H9 (cell line): ENCODE results near the gene SMIM14. TPM values are rescaled to one million over a fixed set of nuclear protein-coding genes. Genes with fewer than 3 reads are reported as not detected.
"Not testable (repeated sequence)": the region's sequence is repeated elsewhere in the genome, so short reads cannot be mapped to it uniquely, and the experiment has no call there.

ENCODE experiments used
- DNase-seq: peaks from one replicate; pipeline ENCODE4 v3.0.0-alpha.2; 2017
- H2AFZ ChIP-seq: one replicate; pipeline ENCODE4 v1.6.1; 2013; ENCODE audit warnings: mild to moderate bottlenecking, low read length, control low read depth, moderate library complexity
- H2AK5ac ChIP-seq: 2 replicates; pipeline ENCODE4 v1.6.1; 2013; ENCODE audit warnings: low read length, control low read depth, mixed read lengths; ENCODE audit not compliant: insufficient read length
- H2BK120ac ChIP-seq: one replicate; pipeline ENCODE4 v1.6.1; 2013; ENCODE audit warnings: low read depth, mild to moderate bottlenecking, low read length, control low read depth, inconsistent platforms; ENCODE audit not compliant: poor library complexity, severe bottlenecking
- H2BK12ac ChIP-seq: 2 replicates; pipeline ENCODE4 v1.6.1; 2013; ENCODE audit warnings: low read length, control low read depth, mixed read lengths, low read depth; ENCODE audit not compliant: insufficient read length
- H2BK15ac ChIP-seq: 2 replicates; pipeline ENCODE4 v1.6.1; 2013; ENCODE audit warnings: low read depth, low read length, control low read depth
- H2BK20ac ChIP-seq: one replicate; pipeline ENCODE4 v1.6.1; 2013; ENCODE audit warnings: low read depth, mild to moderate bottlenecking, low read length, control low read depth, inconsistent platforms; ENCODE audit not compliant: poor library complexity, severe bottlenecking
- H2BK5ac ChIP-seq: 2 replicates; pipeline ENCODE4 v1.6.1; 2013; ENCODE audit warnings: low read length, control low read depth, mixed read lengths; ENCODE audit not compliant: insufficient read length
- H3K14ac ChIP-seq: 2 replicates; pipeline ENCODE4 v1.6.1; 2013; ENCODE audit warnings: low read length, control low read depth; ENCODE audit not compliant: insufficient read depth
- H3K18ac ChIP-seq: 2 replicates; pipeline ENCODE4 v1.6.1; 2013; ENCODE audit warnings: low read depth, mild to moderate bottlenecking, mixed read lengths, low read length, control low read depth; ENCODE audit not compliant: insufficient read length
- H3K23ac ChIP-seq: 2 replicates; pipeline ENCODE4 v1.6.1; 2013; ENCODE audit warnings: low read length, control low read depth, mixed read lengths, low read depth; ENCODE audit not compliant: insufficient read length
- H3K23me2 ChIP-seq: 2 replicates; pipeline ENCODE4 v1.6.1; 2013; ENCODE audit warnings: low read depth, mild to moderate bottlenecking, mixed read lengths, low read length, control low read depth; ENCODE audit not compliant: insufficient read length, poor library complexity, severe bottlenecking
- H3K27ac ChIP-seq: 2 replicates; pipeline ENCODE4 v1.5.1; 2013; ENCODE audit warnings: low read length, control low read depth, mixed read lengths, low read depth; ENCODE audit not compliant: insufficient read length
- H3K27me3 ChIP-seq: 2 replicates; pipeline ENCODE4 v1.6.1; 2013; ENCODE audit warnings: low read length, control low read depth, inconsistent platforms; ENCODE audit not compliant: insufficient read depth
- H3K4ac ChIP-seq: 2 replicates; pipeline ENCODE4 v1.6.1; 2013; ENCODE audit warnings: low read depth, mild to moderate bottlenecking, control low read depth, inconsistent platforms, low read length, moderate library complexity
- H3K4me1 ChIP-seq: 2 replicates; pipeline ENCODE4 v1.6.1; 2013; ENCODE audit warnings: low read length, control low read depth, inconsistent platforms; ENCODE audit not compliant: insufficient read depth
- H3K4me2 ChIP-seq: 2 replicates; pipeline ENCODE4 v1.6.1; 2013; ENCODE audit warnings: low read length, control low read depth, mixed read lengths; ENCODE audit not compliant: insufficient read length, insufficient read depth
- H3K56ac ChIP-seq: 2 replicates; pipeline ENCODE4 v1.6.1; 2013; ENCODE audit warnings: low read depth, mild to moderate bottlenecking, mixed read lengths, low read length, control low read depth; ENCODE audit not compliant: insufficient read length
- H3K79me1 ChIP-seq: 2 replicates; pipeline ENCODE4 v1.6.1; 2013; ENCODE audit warnings: low read depth, mild to moderate bottlenecking, moderate library complexity, low read length, control low read depth, inconsistent platforms; ENCODE audit not compliant: insufficient read depth, poor library complexity, severe bottlenecking
- H3K79me2 ChIP-seq: 2 replicates; pipeline ENCODE4 v1.6.1; 2013; ENCODE audit warnings: low read length, control low read depth, inconsistent platforms; ENCODE audit not compliant: insufficient read depth
- H3K9ac ChIP-seq: 2 replicates; pipeline ENCODE4 v1.6.1; 2013; ENCODE audit warnings: low read length, control low read depth, mixed read lengths; ENCODE audit not compliant: insufficient read length; ENCODE audit errors: extremely low read depth
- H3K9me3 ChIP-seq: one replicate; pipeline ENCODE4 v1.6.1; 2013; ENCODE audit warnings: low read depth, low read length, inconsistent platforms; ENCODE audit not compliant: control insufficient read depth
- H3T11ph ChIP-seq: one replicate; pipeline ENCODE4 v1.6.1; 2013; ENCODE audit warnings: mild to moderate bottlenecking, low read length, control low read depth, inconsistent platforms
- H4K20me1 ChIP-seq: one replicate; pipeline ENCODE4 v1.6.1; 2013; ENCODE audit not compliant: control insufficient read depth, insufficient read length, insufficient read depth
- H4K5ac ChIP-seq: 2 replicates; pipeline ENCODE4 v1.6.1; 2013; ENCODE audit warnings: low read depth, mild to moderate bottlenecking, mixed read lengths, low read length, control low read depth; ENCODE audit not compliant: insufficient read length
- H4K8ac ChIP-seq: replicated peaks from 2 replicates; pipeline ENCODE4 v1.6.1; 2013; ENCODE audit warnings: low read length, control low read depth, mixed read lengths, low read depth; ENCODE audit not compliant: insufficient read length
- H4K91ac ChIP-seq: 2 replicates; pipeline ENCODE4 v1.6.1; 2013; ENCODE audit warnings: low read depth, mild to moderate bottlenecking, moderate library complexity, mixed read lengths, low read length, control low read depth; ENCODE audit not compliant: insufficient read length
- H3K27ac Mint-ChIP-seq, 3 experiments: 2 replicates in 2 of 3; 3 replicates in 1 of 3; pipeline ENCODE4 v1.8.0; 2020 to 2021; ENCODE audit warnings: mixed read lengths in 3 of 3, mild to moderate bottlenecking in 1 of 3, moderate library complexity in 1 of 3
- H3K27me3 Mint-ChIP-seq: 2 replicates; pipeline ENCODE4 v1.8.0; 2021; ENCODE audit warnings: low read depth, mild to moderate bottlenecking, moderate library complexity, mixed read lengths
- H3K36me3 Mint-ChIP-seq, 3 experiments: 2 replicates in 2 of 3; 3 replicates in 1 of 3; pipeline ENCODE4 v1.8.0; 2020 to 2021; ENCODE audit warnings: low read depth in 3 of 3, mixed read lengths in 3 of 3; ENCODE audit not compliant: insufficient read depth in 1 of 3
- H3K4me1 Mint-ChIP-seq, 2 experiments: 2 replicates each; pipeline ENCODE4 v1.8.0; 2020; ENCODE audit warnings: mixed read lengths in 2 of 2
- H3K4me3 Mint-ChIP-seq, 2 experiments: 2 replicates in 1 of 2; 3 replicates in 1 of 2; pipeline ENCODE4 v1.8.0; 2020 to 2021; ENCODE audit warnings: mild to moderate bottlenecking in 2 of 2, mixed read lengths in 2 of 2, moderate library complexity in 1 of 2
- H3K9me3 Mint-ChIP-seq, 2 experiments: 2 replicates in 1 of 2; 3 replicates in 1 of 2; pipeline ENCODE4 v1.8.0; 2020; ENCODE audit warnings: mild to moderate bottlenecking in 2 of 2, mixed read lengths in 2 of 2, moderate library complexity in 1 of 2
- CTCF ChIP-seq: fragments of 200-600 bp; sonication (generic); conservative IDR thresholded peaks from 3 replicates; pipeline ENCODE4 v1.8.0; 2021; ENCODE audit warnings: antibody characterized with exemption, mild to moderate bottlenecking
- WGBS: extraction: QIAGEN DNeasy Blood & Tissue Kit; methylation state at CpG from one replicate; pipeline ENCODE4 v1.1.7; 2013; ENCODE audit warnings: missing lambda C conversion rate, low lambda C conversion rate, mixed read lengths; ENCODE audit not compliant: insufficient read length; ENCODE audit errors: extremely low coverage; 5-methylcytosine and 5-hydroxymethylcytosine counted together
- total RNA-seq: library from RNA; stranded (reverse); gene quantifications from 2 replicates; pipeline ENCODE4 v1.2.1, GENCODE V29; 2021

SMIM14 gene
- total RNA-seq, 1 experiment from 2014 or later: 19.4 TPM

- no peak overlapping the region for H2AK5ac ChIP-seq
- no CpG with 5 or more reads among the region's 2 CpGs for WGBS
- H2AFZ ChIP-seq: no peak overlapping the region
- no peaks in the 10 kb centered on the region for H3K27me3 ChIP-seq
- no peaks in the 10 kb centered on the region; the same call in 1 of the 2 replicates for H3K79me2 ChIP-seq
- H4K91ac ChIP-seq: no peak overlapping the region
- no peak overlapping the region for H3K4me3 Mint-ChIP-seq
- H3K18ac ChIP-seq: no peak overlapping the region
- no peak overlapping the region for H3K56ac ChIP-seq
- no peak overlapping the region for H3K27ac Mint-ChIP-seq
- H3K9ac ChIP-seq: no peak overlapping the region
- peaks cover 12 to 56% (median 35%) of the 10 kb centered on the region in 3 experiments; a peak in 6 of 7 replicates for H3K36me3 Mint-ChIP-seq
- H4K5ac ChIP-seq: no peak overlapping the region
- H3K9me3 Mint-ChIP-seq: no peaks in the 10 kb centered on the region
- no peaks in the 10 kb centered on the region for H3K4me1 ChIP-seq
- no peaks in the 10 kb centered on the region for H3K23me2 ChIP-seq
- DNase-seq: no peak
- no peaks in the 10 kb centered on the region for H3K9me3 ChIP-seq
- no peak overlapping the region for H3K4me2 ChIP-seq
- H2BK120ac ChIP-seq: no peak overlapping the region
- H3K27me3 Mint-ChIP-seq: no peaks in the 10 kb centered on the region
- H3K4me1 Mint-ChIP-seq: no peaks in the 10 kb centered on the region
- H2BK15ac ChIP-seq: no peak overlapping the region
- H3T11ph ChIP-seq: no peak overlapping the region
- H3K14ac ChIP-seq: no peak overlapping the region
- no peak overlapping the region for H2BK20ac ChIP-seq
- H4K8ac ChIP-seq: no peak overlapping the region
- no peaks in the 10 kb centered on the region for H4K20me1 ChIP-seq
- H2BK12ac ChIP-seq: no peak overlapping the region
- no peaks in the 10 kb centered on the region for H3K79me1 ChIP-seq
- H3K23ac ChIP-seq: no peak overlapping the region
- H2BK5ac ChIP-seq: no peak overlapping the region
- no peak for TF ChIP-seq CTCF
- H3K4ac ChIP-seq: no peak overlapping the region
- no peak overlapping the region for H3K27ac ChIP-seq
Observed at GRCh38 chr4:39516407-39516966, 122.2 kb downstream of the SMIM14 start.

- H2AFZ ChIP-seq, H4K91ac ChIP-seq, H3K4me1 ChIP-seq, H2BK5ac ChIP-seq, H3K18ac ChIP-seq, H3K56ac ChIP-seq, H3K4me3 Mint-ChIP-seq, H3K4me1 Mint-ChIP-seq, H3K9me3 Mint-ChIP-seq, H3K9ac ChIP-seq, H3K14ac ChIP-seq, H2AK5ac ChIP-seq, H3K27me3 ChIP-seq, H2BK20ac ChIP-seq, H3K79me2 ChIP-seq, H4K5ac ChIP-seq, H2BK120ac ChIP-seq, H3K27ac ChIP-seq, H3K23me2 ChIP-seq, DNase-seq, H3T11ph ChIP-seq, H3K79me1 ChIP-seq, H4K8ac ChIP-seq, H2BK12ac ChIP-seq, H3K4ac ChIP-seq, H3K27me3 Mint-ChIP-seq, H3K27ac Mint-ChIP-seq, H3K23ac ChIP-seq, H2BK15ac ChIP-seq, H3K9me3 ChIP-seq, H3K4me2 ChIP-seq, H4K20me1 ChIP-seq: not testable (repeated sequence)
- H3K36me3 Mint-ChIP-seq: peaks cover 10 to 58% (median 33%) of the 10 kb centered on the region in 3 experiments; a peak in 6 of 7 replicates
- WGBS: no CpG with 5 or more reads among the region's 14 CpGs
Observed at GRCh38 chr4:39515669-39516401, 122.8 kb downstream of the SMIM14 start.
